Activated CD4-positive, alpha-beta T cell treated with anti-CD3 and anti-CD28 coated beads, Interleukin-10, Interleukin-2, amounts not matched to agents 100 ng/mL and 50 ng/mL, durations not matched to agents 16 hours and 8 hours (primary cell): ENCODE results near the gene LCK.
"Not testable (repeated sequence)": the region's sequence is repeated elsewhere in the genome, so short reads cannot be mapped to it uniquely, and the experiment has no call there.

Experiments
- DNase-seq: peaks from one replicate; pipeline ENCODE4 v3.0.0-alpha.2; 2020

Gene LCK

GRCh38 chr1:32274646-32275340 is 23.7 kb downstream of the LCK start:
- no peak for DNase-seq

GRCh38 chr1:32275424-32275823 is 24.4 kb downstream of the LCK start:
- DNase-seq, result no peak

- DNase-seq, result no peak
Observed at GRCh38 chr1:32276032-32276782, 25.1 kb downstream of the LCK start.

GRCh38 chr1:32284777-32285176 is 33.7 kb downstream of the LCK start:
- DNase-seq, result not testable (repeated sequence)

GRCh38 chr1:32285658-32286057 is 34.6 kb downstream of the LCK start:
- DNase-seq, result no peak

- no peak for DNase-seq
Observed at GRCh38 chr1:32286763-32287162, 35.7 kb downstream of the LCK start.

GRCh38 chr1:32289256-32289655 is 38.2 kb downstream of the LCK start:
- no peak for DNase-seq

- no peak for DNase-seq
Observed at GRCh38 chr1:32291145-32291707, 40.2 kb downstream of the LCK start.

GRCh38 chr1:32291708-32292538 is 40.9 kb downstream of the LCK start, which contains the start of gene HDAC1:
Gene HDAC1 (plus strand): TSS chr1:32292083. CDS start chr1:32292170, 87 bp downstream.
- DNase-seq, result peak; percentile 99

- not testable (repeated sequence) for DNase-seq
Observed at GRCh38 chr1:32298211-32298610, 47.1 kb downstream of the LCK start.

GRCh38 chr1:32299327-32299726 is 48.3 kb downstream of the LCK start:
- DNase-seq, result no peak

GRCh38 chr1:32303358-32303757 is 52.3 kb downstream of the LCK start:
- DNase-seq, result no peak

GRCh38 chr1:32303997-32304622 is 53.0 kb downstream of the LCK start:
- no peak for DNase-seq

- no peak for DNase-seq
Observed at GRCh38 chr1:32305310-32305709, 54.2 kb downstream of the LCK start.

GRCh38 chr1:32307324-32307723 is 56.3 kb downstream of the LCK start:
- DNase-seq, result no peak

- no peak for DNase-seq
Observed at GRCh38 chr1:32309960-32310359, 58.9 kb downstream of the LCK start.

- DNase-seq, result no peak
Observed at GRCh38 chr1:32311709-32312393, 60.8 kb downstream of the LCK start.

GRCh38 chr1:32316903-32317277 is 65.8 kb downstream of the LCK start:
- no peak for DNase-seq

- DNase-seq, result no peak
Observed at GRCh38 chr1:32318127-32318869, 67.2 kb downstream of the LCK start.

- DNase-seq, result peak; percentile 40
Observed at GRCh38 chr1:32321712-32322291, 70.7 kb downstream of the LCK start.

- no peak for DNase-seq
Observed at GRCh38 chr1:32327204-32327603, 76.1 kb downstream of the LCK start.
